Upper lobe of left lung (tissue), 6 donors: ENCODE results near the gene CYP4V2. TPM values are rescaled to one million over a fixed set of nuclear protein-coding genes. Genes with fewer than 3 reads are reported as not detected.

Experiments used
- ATAC-seq, 2 donors: fragments of 200-7000 bp; cut with Tn5 transposase; one replicate each; pipeline ENCODE4 v1.9.1; 2022; ENCODE audit warnings: mild to moderate bottlenecking in 2 of 2, moderate library complexity in 2 of 2; ENCODE audit not compliant: low FRiP score in 2 of 2
- DNase-seq, 2 donors: peaks; one replicate each; pipeline ENCODE4 v3.0.0-alpha.2; 2019 to 2020
- H3K27ac ChIP-seq, 4 donors: fragments of 200-600 bp; sonication (generic); one replicate each; pipeline ENCODE4 v1.5.1; 2016 to 2019
- H3K27me3 ChIP-seq, 4 donors: fragments of 200-600 bp; sonication (generic); one replicate each; pipeline ENCODE4 v1.5.1; 2017 to 2019
- H3K36me3 ChIP-seq, 4 donors: fragments of 200-600 bp; sonication (generic); one replicate each; pipeline ENCODE4 v1.5.1; 2016 to 2019
- H3K4me1 ChIP-seq, 4 donors: fragments of 200-600 bp; sonication (generic); one replicate each; pipeline ENCODE4 v1.5.1; 2018 to 2019
- H3K4me3 ChIP-seq, 4 donors: fragments of 200-600 bp; sonication (generic); one replicate each; pipeline ENCODE4 v1.5.1; 2017 to 2019; ENCODE audit warnings: mild to moderate bottlenecking in 2 of 4, moderate library complexity in 1 of 4
- H3K9me3 ChIP-seq, 4 donors: fragments of 200-600 bp; sonication (generic); one replicate each; pipeline ENCODE4 v1.5.1; 2018 to 2019
- EP300 ChIP-seq, 4 donors: sonication (generic); formaldehyde crosslinking; IDR thresholded peaks; one replicate each; pipeline ENCODE4 v1.5.1; 2017; ENCODE audit warnings: antibody characterized with exemption in 4 of 4, control low read depth in 2 of 4
- POLR2A ChIP-seq, 4 donors: fragments of 450-650 bp; IDR thresholded peaks; one replicate each; pipeline ENCODE4 v1.5.1; 2016 to 2017; ENCODE audit warnings: antibody characterized with exemption in 4 of 4, mild to moderate bottlenecking in 2 of 4
- POLR2AphosphoS5 ChIP-seq, 2 donors: sonication (generic); formaldehyde crosslinking; IDR thresholded peaks; one replicate each; pipeline ENCODE4 v1.5.1; 2017; ENCODE audit warnings: antibody characterized with exemption in 2 of 2
- WGBS, 2 donors: methylation state at CpG; one replicate each; pipeline ENCODE4 v1.1.5; 2017 to 2018; 5-methylcytosine and 5-hydroxymethylcytosine counted together
- total RNA-seq, 6 donors: library from RNA; depleted of rRNA in 4 of 6; stranded (reverse); fragments of >200 nt in 4 of 6; gene quantifications; one replicate each; pipeline versions ENCODE4 v1.1.0 to v1.2.1, GENCODE V29; 2016 to 2021
- TF ChIP-seq, protein P1 (sequence below), 6 experiments: fragments of 450-650 bp in 4 of 6; fragments of 200-600 bp in 2 of 6; sonication (generic) in 2 of 6; IDR thresholded peaks; one replicate each; pipeline ENCODE4 v1.5.1; 2016 to 2019; ENCODE audit warnings: antibody characterized with exemption in 6 of 6
- donor health status: DM: no; HTN: no; CAD: no; lungs with moderate emphysema.
- donor health status: DM: no; HTN: yes; CAD: no; lungs with severe emphysema.

Gene CYP4V2
- total RNA-seq, result 10 to 100 TPM; 30.7 to 44.7 (median 33.1) TPM

DNA sequence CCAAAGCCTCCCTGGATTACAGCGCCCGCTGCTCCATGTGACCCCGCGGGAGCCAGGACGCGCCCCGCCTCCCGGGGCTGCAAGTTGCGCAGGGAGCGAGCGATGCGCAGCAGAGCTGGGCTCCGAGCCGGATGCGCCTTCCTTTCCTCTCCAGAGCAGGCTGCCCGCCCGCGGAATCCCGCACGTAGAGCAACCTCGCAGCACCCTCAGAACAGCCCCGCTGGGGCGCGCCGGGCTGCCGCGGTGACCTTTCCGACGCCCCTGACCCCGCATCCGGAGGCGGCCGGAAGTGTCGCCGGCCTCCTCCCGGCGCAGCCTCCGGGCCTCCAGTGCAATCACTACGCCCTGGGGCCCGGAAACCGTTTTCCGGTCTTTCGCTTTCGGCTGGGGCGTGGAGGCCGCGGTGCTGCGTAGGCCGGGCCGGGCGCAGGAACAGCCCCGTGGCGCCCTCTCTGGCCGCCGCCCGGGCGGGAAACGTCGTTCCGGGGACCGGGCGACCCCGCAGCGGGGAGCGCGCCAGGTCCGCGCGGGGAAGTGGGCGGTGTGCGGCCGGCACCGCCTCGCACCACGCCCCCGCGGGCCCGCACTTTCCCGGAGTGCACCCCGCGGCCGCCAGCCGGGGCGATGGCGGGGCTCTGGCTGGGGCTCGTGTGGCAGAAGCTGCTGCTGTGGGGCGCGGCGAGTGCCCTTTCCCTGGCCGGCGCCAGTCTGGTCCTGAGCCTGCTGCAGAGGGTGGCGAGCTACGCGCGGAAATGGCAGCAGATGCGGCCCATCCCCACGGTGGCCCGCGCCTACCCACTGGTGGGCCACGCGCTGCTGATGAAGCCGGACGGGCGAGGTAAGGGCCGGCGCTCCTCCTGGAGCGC lies at the start of gene CYP4V2:
Gene CYP4V2, plus strand, starts transcription at position 368 of the 866 bp plus-strand sequence. Its CDS starts 257 bp downstream, at position 625.
- peaks cover 8 to 23% (median 21%) of the 10 kb centered on the region in 4 donors for H3K4me1 ChIP-seq
- H3K27me3 ChIP-seq, result no peaks in the 10 kb centered on the region
- TF ChIP-seq POLR2AphosphoS5 (IDR thresholded peaks at IDR 0.05) (peak; percentile 68 to 84), EP300 (IDR thresholded peaks at IDR 0.05) (peak in 1 of 4 donors; percentile 39), POLR2A (IDR thresholded peaks at IDR 0.05) (peak in 2 of 4 donors; percentile 76 to 83)
- TF ChIP-seq, protein P1, sequence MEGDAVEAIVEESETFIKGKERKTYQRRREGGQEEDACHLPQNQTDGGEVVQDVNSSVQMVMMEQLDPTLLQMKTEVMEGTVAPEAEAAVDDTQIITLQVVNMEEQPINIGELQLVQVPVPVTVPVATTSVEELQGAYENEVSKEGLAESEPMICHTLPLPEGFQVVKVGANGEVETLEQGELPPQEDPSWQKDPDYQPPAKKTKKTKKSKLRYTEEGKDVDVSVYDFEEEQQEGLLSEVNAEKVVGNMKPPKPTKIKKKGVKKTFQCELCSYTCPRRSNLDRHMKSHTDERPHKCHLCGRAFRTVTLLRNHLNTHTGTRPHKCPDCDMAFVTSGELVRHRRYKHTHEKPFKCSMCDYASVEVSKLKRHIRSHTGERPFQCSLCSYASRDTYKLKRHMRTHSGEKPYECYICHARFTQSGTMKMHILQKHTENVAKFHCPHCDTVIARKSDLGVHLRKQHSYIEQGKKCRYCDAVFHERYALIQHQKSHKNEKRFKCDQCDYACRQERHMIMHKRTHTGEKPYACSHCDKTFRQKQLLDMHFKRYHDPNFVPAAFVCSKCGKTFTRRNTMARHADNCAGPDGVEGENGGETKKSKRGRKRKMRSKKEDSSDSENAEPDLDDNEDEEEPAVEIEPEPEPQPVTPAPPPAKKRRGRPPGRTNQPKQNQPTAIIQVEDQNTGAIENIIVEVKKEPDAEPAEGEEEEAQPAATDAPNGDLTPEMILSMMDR (IDR thresholded peaks at IDR 0.05), result peak in 5 of 6 experiments; percentile 37 to 63 (median 51)
- H3K9me3 ChIP-seq, result no peaks in the 10 kb centered on the region
- peaks cover 0 to 13% (median 1%) of the 10 kb centered on the region in 4 donors for H3K36me3 ChIP-seq
- peak within 1 kb of the TSS; percentile 81 to 97 (median 93) for H3K4me3 ChIP-seq
- peak; percentile 94 to 96 for ATAC-seq
- DNase-seq, result peak; percentile 83 to 96
- 0% methylated on average over 30 of the region's 107 CpGs; no CpG with 5 or more reads in 1 of the 2 donors for WGBS, 2 donors
- peak within 1 kb of the TSS; percentile 95 to 98 (median 97) for H3K27ac ChIP-seq

DNA sequence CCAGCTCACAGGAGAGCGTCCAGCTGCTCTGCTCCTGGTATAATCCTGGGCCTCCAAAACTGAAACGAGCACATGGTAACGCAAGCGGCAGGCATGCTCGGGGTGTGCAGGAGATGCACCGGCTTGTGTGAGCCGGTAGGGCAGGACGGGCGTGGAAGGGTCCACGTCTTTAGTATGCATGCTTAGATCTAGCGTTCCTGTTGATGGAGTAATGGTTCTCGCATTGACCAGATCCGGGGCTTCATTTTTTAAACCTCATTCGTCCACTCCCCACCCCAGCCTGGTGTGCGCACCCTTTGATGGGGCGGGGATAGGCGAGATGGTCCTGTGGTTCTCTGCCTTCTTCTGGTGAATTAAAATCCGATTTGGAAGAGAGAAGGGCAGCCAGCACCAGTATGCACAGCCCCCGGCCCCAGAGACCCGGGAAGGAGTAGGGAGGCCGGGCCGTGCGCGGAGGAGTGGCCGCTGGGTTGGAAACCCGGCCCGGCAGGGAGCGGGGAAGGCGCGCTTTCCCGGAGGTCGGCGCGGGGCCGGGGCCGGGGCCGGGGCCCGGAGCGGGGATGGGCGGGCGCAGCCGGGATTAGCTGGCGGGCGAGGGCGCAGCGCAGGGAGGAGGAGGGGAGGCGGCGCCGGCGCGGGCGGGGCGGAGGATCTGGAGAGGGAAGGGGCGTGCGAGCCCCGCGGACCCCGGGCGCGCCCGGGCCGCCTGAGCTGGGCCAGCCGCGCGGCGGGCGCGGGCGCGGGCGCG lies 47.0 kb upstream of the CYP4V2 start:
- Histone ChIP-seq H3K4me1 (peaks cover 7 to 16% (median 13%) of the 10 kb centered on the region in 4 donors), H3K27me3 (no peaks in the 10 kb centered on the region), H3K27ac (peak overlapping the region; percentile 41 to 87 (median 83)), H3K9me3 (no peaks in the 10 kb centered on the region), H3K4me3 (peak overlapping the region; percentile 54 to 64 (median 58)), H3K36me3 (no peaks in the 10 kb centered on the region)
- DNase-seq (peak in 1 of 2 donors; percentile 93), ATAC-seq (peak; percentile 38 to 90)
- TF ChIP-seq POLR2A (IDR thresholded peaks at IDR 0.05), result no peak
- TF ChIP-seq, protein P1 (IDR thresholded peaks at IDR 0.05), result peak in 2 of 6 experiments; percentile 6 to 52
- WGBS, 2 donors, result 3 to 4% methylated on average over 18 to 20 of the region's 72 CpGs

DNA sequence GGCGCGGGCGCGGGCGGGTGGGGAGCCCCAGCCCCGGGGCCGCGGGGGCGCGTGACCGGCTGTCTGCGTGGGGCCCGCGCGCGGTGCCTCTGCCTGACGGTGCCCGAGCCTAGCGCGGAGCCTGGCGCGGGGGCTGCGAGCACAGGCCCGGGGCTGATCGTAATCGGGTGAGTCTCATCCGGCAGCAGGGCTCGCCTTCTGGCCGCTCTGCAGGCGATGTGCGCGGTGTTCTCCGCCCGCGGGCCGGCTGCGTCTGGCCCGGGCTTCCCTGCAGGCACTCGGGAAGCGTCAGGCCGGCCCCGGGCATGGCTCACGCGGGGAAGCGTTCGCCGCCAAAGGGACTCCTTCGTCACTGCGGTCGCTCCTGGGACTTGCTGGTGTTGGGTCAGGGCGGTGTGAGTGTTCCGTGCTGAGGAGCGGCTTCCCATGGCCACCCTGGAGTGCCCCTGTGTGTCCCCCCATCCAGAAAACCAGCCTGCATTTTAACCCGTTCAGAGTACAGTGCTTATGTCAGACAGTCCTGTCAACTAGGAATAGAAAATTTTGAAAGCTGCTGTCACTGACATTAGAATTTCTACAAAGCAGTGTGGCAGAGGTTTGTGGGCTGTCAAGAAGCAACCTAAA lies 46.3 kb upstream of the CYP4V2 start:
- H3K9me3 ChIP-seq, result no peaks in the 10 kb centered on the region
- H3K4me3 ChIP-seq, result peak overlapping the region; percentile 33 to 64 (median 58)
- H3K27ac ChIP-seq, result peak overlapping the region; percentile 63 to 87 (median 81)
- TF ChIP-seq, protein P1 (IDR thresholded peaks at IDR 0.05), result no peak
- TF ChIP-seq POLR2AphosphoS5 (IDR thresholded peaks at IDR 0.05) (peak; percentile 8 to 14), POLR2A (IDR thresholded peaks at IDR 0.05) (no peak), EP300 (IDR thresholded peaks at IDR 0.05) (no peak)
- 0% methylated on average over 7 to 11 of the region's 54 CpGs for WGBS, 2 donors
- H3K4me1 ChIP-seq, result peaks cover 7 to 16% (median 13%) of the 10 kb centered on the region in 4 donors
- no peaks in the 10 kb centered on the region for H3K36me3 ChIP-seq
- no peaks in the 10 kb centered on the region for H3K27me3 ChIP-seq
- ATAC-seq, result peak; percentile 60 to 71
- peak in 1 of 2 donors; percentile 91 for DNase-seq

DNA sequence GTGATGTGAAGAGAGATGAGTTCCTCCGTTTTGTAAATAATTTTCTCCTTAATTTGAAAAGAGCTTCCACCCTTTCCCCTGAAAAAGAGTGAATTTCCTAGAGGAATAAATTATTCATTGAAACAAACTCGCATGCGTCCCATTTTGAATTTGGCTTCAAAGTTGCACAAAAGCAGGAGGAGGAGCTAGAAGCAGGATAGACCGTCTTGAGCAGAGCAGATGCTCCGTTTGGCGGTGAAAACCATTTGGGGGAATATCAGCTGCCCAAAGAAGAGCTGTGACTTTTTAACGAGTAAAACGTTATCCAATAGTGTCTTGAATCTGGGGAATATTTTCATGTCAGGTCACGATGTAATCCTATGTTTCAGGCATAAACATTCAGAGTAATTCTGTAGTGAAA lies 44.9 kb upstream of the CYP4V2 start:
- Histone ChIP-seq H3K4me1 (peaks cover 7 to 16% (median 13%) of the 10 kb centered on the region in 4 donors), H3K36me3 (no peaks in the 10 kb centered on the region), H3K27ac (no peak overlapping the region), H3K9me3 (no peaks in the 10 kb centered on the region), H3K4me3 (no peak overlapping the region), H3K27me3 (no peaks in the 10 kb centered on the region)
- no peak for DNase-seq
- no peak for ATAC-seq
- no peak for TF ChIP-seq POLR2AphosphoS5 (IDR thresholded peaks at IDR 0.05)
- TF ChIP-seq EP300 (IDR thresholded peaks at IDR 0.05), result no peak
- no peak for TF ChIP-seq POLR2A (IDR thresholded peaks at IDR 0.05)
- TF ChIP-seq, protein P1 (IDR thresholded peaks at IDR 0.05), result no peak
- WGBS, 2 donors, result 75 to 82% methylated on average over 9 of the region's 9 CpGs
